GM23248 (cell line): Measurements from ENCODE around the gene ABHD17A. TPM values are rescaled to one million over a fixed set of nuclear protein-coding genes. Genes with fewer than 3 reads are reported as not detected.

Source experiments
- DNase-seq: peaks from one replicate; pipeline ENCODE4 v3.0.0-alpha.2; 2015
- H2AFZ ChIP-seq: fragments of 200-600 bp; sonication (generic); 2 replicates; pipeline ENCODE4 v1.6.1; 2016; ENCODE audit warnings: antibody characterized with exemption
- H3F3A ChIP-seq: fragments of 200-600 bp; sonication (generic); 2 replicates; pipeline ENCODE4 v1.6.1; 2016; ENCODE audit warnings: mild to moderate bottlenecking, antibody characterized with exemption, mixed run types; ENCODE audit not compliant: insufficient read depth
- H3K27ac ChIP-seq: fragments of 200-600 bp; sonication (generic); 2 replicates; pipeline ENCODE4 v1.5.1; 2016; ENCODE audit warnings: mild to moderate bottlenecking
- H3K27me3 ChIP-seq: fragments of 200-600 bp; sonication (generic); replicated peaks from 2 replicates; pipeline ENCODE4 v1.6.1; 2016; ENCODE audit warnings: mild to moderate bottlenecking; ENCODE audit not compliant: insufficient read depth
- H3K36me3 ChIP-seq: fragments of 200-600 bp; sonication (generic); 2 replicates; pipeline ENCODE4 v1.6.1; 2016; ENCODE audit warnings: low read depth, mild to moderate bottlenecking
- H3K4me1 ChIP-seq: fragments of 200-600 bp; sonication (generic); 2 replicates; pipeline ENCODE4 v1.6.1; 2016; ENCODE audit warnings: mild to moderate bottlenecking; ENCODE audit not compliant: insufficient read depth
- H3K4me2 ChIP-seq: fragments of 200-600 bp; sonication (generic); one replicate; pipeline ENCODE4 v1.6.1; 2016; ENCODE audit warnings: mild to moderate bottlenecking; ENCODE audit not compliant: unreplicated experiment
- H3K4me3 ChIP-seq: fragments of 200-600 bp; sonication (generic); 2 replicates; pipeline ENCODE4 v1.5.1; 2016; ENCODE audit warnings: mild to moderate bottlenecking
- H3K79me2 ChIP-seq: fragments of 200-600 bp; sonication (generic); 2 replicates; pipeline ENCODE4 v1.6.1; 2016; ENCODE audit warnings: mild to moderate bottlenecking; ENCODE audit not compliant: insufficient read depth
- H3K9ac ChIP-seq: fragments of 200-600 bp; sonication (generic); 2 replicates; pipeline ENCODE4 v1.6.1; 2016; ENCODE audit warnings: mild to moderate bottlenecking
- H3K9me2 ChIP-seq: fragments of 200-600 bp; sonication (generic); 2 replicates; pipeline ENCODE4 v1.6.1; 2016; ENCODE audit warnings: mixed run types, mild to moderate bottlenecking, moderate library complexity; ENCODE audit not compliant: insufficient read depth
- H3K9me3 ChIP-seq: fragments of 200-600 bp; sonication (generic); one replicate; pipeline ENCODE4 v1.6.1; 2017; ENCODE audit warnings: low read depth
- H4K20me1 ChIP-seq: fragments of 200-600 bp; sonication (generic); 2 replicates; pipeline ENCODE4 v1.6.0; 2016; ENCODE audit not compliant: insufficient read depth
- EZH2 ChIP-seq: fragments of 200-600 bp; sonication (generic); IDR thresholded peaks from 2 replicates; pipeline ENCODE4 v1.6.1; 2018; ENCODE audit warnings: antibody characterized with exemption, mild to moderate bottlenecking; ENCODE audit not compliant: insufficient read depth, poor library complexity, severe bottlenecking
- EZH2phosphoT487 ChIP-seq: fragments of 200-600 bp; sonication (generic); IDR thresholded peaks from 2 replicates; pipeline ENCODE4 v1.6.1; 2018; ENCODE audit warnings: antibody characterized with exemption, moderate library complexity, mild to moderate bottlenecking, low read depth; ENCODE audit not compliant: insufficient read depth
- WGBS, 2 experiments: methylation state at CpG; one replicate each; pipeline ENCODE4 v1.1.6; 2015 to 2017; ENCODE audit warnings: low lambda C conversion rate in 2 of 2, low coverage in 1 of 2; ENCODE audit errors: missing lambda C conversion rate in 2 of 2; 5-methylcytosine and 5-hydroxymethylcytosine counted together
- in situ Hi-C: fragments of 300-500 bp; cut with MboI; formaldehyde crosslinking; loops from 2 replicates; pipeline ENCODE4 v1.15.0; 2020
- polyA plus RNA-seq: library from polyadenylated mRNA; unstranded; fragments of >200 nt; fragmentation: Nextera tagmentation; extraction: Ambion mirVana; gene quantifications from 2 replicates; pipeline ENCODE4 v1.2.1, GENCODE V29; 2016
- total RNA-seq: library from RNA; depleted of rRNA; stranded (reverse); fragments of >200 nt; shearing (Covaris generic); gene quantifications from 2 replicates; pipeline ENCODE4 v1.2.3, GENCODE V29; 2014

ABHD17A gene
- total and polyA plus RNA-seq, 2 experiments from 2014 or later = 37.6 to 157 TPM

DNA sequence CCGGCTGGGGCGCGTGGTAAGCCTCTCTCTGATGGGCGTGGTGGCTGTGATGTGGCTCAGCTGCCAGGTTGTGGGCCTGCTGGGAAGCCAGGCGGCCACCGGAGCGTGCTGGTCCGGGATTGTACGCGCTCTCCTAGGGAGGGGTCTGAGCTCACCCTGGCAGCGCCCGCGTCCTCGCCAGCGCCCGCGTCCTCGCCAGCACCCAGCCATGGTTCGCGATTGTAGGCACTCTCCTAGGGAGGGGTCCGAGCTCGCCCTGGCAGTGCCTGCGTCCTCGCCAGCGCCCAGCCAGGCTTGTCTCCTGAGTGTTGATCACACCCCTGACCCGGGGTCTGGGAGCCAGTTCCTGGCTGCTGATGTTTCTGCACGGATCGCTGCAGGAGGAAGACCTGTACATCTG lies 33.7 kb upstream of the ABHD17A start:
- TF ChIP-seq EZH2 (no peak), EZH2phosphoT487 (no peak)
- Histone ChIP-seq H3F3A (no peaks in the 10 kb centered on the region), H4K20me1 (no peaks in the 10 kb centered on the region), H3K79me2 (peaks cover 9% of the 10 kb centered on the region), H3K4me1 (no peaks in the 10 kb centered on the region), H3K9me3 (no peaks in the 10 kb centered on the region), H3K9me2 (no peaks in the 10 kb centered on the region), H3K27ac (no peak overlapping the region), H3K4me2 (no peak overlapping the region), H2AFZ (no peak overlapping the region), H3K9ac (no peak overlapping the region), H3K4me3 (no peak overlapping the region), H3K27me3 (no peaks in the 10 kb centered on the region), H3K36me3 (no peaks in the 10 kb centered on the region; the same call in 1 of the 2 replicates)
- 96 to 99% methylated on average over 15 to 28 of the region's 28 CpGs for WGBS, 2 experiments
- in situ Hi-C loops = no loop called here
- DNase-seq = no peak

DNA sequence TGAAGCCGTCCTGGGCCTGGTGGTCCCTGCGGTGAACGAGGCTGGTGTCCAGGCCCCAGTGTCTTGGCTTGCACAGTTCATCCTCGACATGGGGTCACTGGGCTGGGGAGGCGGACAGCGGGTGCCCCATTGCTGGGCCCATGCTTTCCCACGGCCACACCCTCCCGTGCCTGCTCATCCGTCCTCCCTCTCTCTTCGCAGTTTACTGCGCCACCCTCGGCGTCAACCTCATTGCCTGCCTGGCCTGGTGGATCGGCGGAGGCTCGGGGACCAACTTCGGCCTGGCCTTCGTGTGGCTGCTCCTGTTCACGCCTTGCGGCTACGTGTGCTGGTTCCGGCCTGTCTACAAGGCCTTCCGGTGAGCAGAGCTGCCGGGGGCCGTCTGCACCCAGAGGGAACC lies 32.6 kb upstream of the ABHD17A start:
- Histone ChIP-seq H3K9me2 (no peaks in the 10 kb centered on the region), H3K79me2 (peaks cover 19% of the 10 kb centered on the region), H3K4me3 (no peak overlapping the region), H3K36me3 (no peaks in the 10 kb centered on the region; the same call in 1 of the 2 replicates), H3K27ac (no peak overlapping the region), H4K20me1 (no peaks in the 10 kb centered on the region), H3K4me1 (no peaks in the 10 kb centered on the region), H3K9ac (no peak overlapping the region), H3F3A (no peaks in the 10 kb centered on the region), H2AFZ (no peak overlapping the region), H3K4me2 (no peak overlapping the region), H3K9me3 (no peaks in the 10 kb centered on the region), H3K27me3 (no peaks in the 10 kb centered on the region)
- in situ Hi-C loops = no loop called here
- no peak for DNase-seq
- TF ChIP-seq EZH2phosphoT487 = no peak
- no peak for TF ChIP-seq EZH2
- 89 to 91% methylated on average over 23 to 25 of the region's 25 CpGs for WGBS, 2 experiments

DNA sequence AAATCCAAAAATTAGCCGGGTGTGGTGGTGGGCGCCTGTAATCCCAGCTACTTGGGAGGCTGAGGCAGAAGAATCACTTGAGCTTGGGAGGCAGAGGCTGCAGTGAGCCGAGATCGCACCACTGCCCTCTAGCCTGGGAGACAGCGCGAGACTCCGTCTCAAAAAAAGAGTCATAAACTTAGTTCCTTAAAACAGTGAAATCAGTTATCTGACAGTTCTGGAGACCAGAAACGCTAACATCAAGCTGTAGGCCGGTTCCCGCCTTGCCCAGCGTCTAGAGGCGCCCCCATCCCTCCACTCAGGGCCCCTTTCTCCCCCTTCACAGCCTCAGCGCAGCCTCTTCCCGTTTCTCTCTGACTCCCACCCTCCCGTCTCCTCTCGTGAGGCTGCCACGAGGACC lies 31.9 kb upstream of the ABHD17A start:
- no peak for TF ChIP-seq EZH2phosphoT487
- Histone ChIP-seq H3K9me3 (no peaks in the 10 kb centered on the region), H3K36me3 (no peaks in the 10 kb centered on the region; the same call in 1 of the 2 replicates), H3K27ac (no peak overlapping the region), H3K27me3 (no peaks in the 10 kb centered on the region), H3K4me3 (no peak overlapping the region), H3K79me2 (peaks cover 22% of the 10 kb centered on the region), H3F3A (no peaks in the 10 kb centered on the region), H3K4me2 (no peak overlapping the region), H2AFZ (no peak overlapping the region), H3K9me2 (no peaks in the 10 kb centered on the region), H3K9ac (no peak overlapping the region), H4K20me1 (no peaks in the 10 kb centered on the region), H3K4me1 (no peaks in the 10 kb centered on the region)
- no peak for DNase-seq
- in situ Hi-C loops = no loop called here
- 89 to 93% methylated on average over 15 to 17 of the region's 17 CpGs for WGBS, 2 experiments

DNA sequence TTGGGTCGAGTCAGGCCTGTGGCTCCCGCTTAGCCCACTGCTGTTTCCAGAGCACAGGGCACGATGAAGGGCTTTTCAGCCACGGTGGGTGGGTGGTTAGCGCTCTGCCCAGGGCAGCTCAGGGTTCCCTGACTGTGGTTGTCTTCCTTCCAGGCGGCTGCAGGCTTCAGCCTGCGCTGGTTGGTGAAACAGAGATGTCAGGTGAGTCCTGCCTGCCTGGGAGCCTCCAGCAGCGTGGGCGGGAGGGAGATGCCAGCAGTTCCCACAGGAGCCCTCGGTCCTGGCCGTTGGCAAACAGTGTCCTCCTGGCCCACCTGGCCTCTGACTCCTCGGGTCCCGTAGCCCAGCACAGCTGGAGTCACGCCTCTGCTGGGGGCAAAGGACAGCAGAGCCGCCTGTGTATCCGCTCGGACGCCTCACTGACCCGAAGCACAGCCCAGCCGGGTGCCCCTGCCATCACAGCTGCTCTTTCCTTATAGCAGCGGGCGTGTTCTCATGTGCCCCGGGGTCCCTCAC lies 29.6 kb upstream of the ABHD17A start:
- Histone ChIP-seq H3K36me3 (no peaks in the 10 kb centered on the region), H3K79me2 (peaks cover 43% of the 10 kb centered on the region), H4K20me1 (no peaks in the 10 kb centered on the region), H3K9me3 (no peaks in the 10 kb centered on the region), H3K4me3 (no peak overlapping the region), H3F3A (no peaks in the 10 kb centered on the region), H3K9ac (no peak overlapping the region), H3K27ac (no peak overlapping the region), H3K9me2 (no peaks in the 10 kb centered on the region), H3K27me3 (no peaks in the 10 kb centered on the region), H3K4me2 (no peak overlapping the region), H2AFZ (no peak overlapping the region), H3K4me1 (peaks cover 3% of the 10 kb centered on the region; the same call in 1 of the 2 replicates)
- 97 to 98% methylated on average over 22 to 23 of the region's 23 CpGs for WGBS, 2 experiments
- in situ Hi-C loops = no loop called here
- TF ChIP-seq EZH2phosphoT487 (no peak), EZH2 (no peak)
- no peak for DNase-seq
